ENCODE results near the gene THAP11. TPM values are rescaled to one million over a fixed set of nuclear protein-coding genes. Genes with fewer than 3 reads are reported as not detected.

The THAP11 gene
- total and polyA plus RNA-seq, 2 experiments from 2014 or later: 37.3 to 115 TPM

GRCh38 chr16:67878846-67879245 lies 36.7 kb downstream of the THAP11 start (continued):
- no peak for TF ChIP-seq REST (IDR thresholded peaks at IDR 0.05; ENCODE audit: unreplicated experiment)
- no peak for TF ChIP-seq EZH2 (IDR thresholded peaks at IDR 0.05; ENCODE audit: low read depth, unreplicated experiment)

DNA sequence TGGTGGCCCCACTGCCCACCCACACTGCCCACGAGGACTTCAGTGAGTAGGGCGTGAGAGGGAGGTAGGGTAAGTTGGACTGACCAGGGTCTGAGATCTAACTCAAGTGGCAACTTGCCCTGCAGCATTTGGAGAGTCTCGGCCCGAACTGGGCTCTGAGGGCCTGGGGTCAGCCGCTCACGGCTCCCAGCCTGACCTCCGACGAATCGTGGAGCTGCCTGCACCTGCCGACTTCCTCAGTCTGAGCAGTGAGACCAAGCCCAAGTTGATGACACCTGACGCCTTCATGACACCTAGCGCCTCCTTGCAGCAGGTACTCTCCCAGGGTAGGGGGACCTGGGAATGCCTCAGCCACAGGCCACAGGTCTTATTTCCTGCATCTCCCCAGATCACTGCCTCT lies 37.3 kb downstream of the THAP11 start:
- H3K4me2 ChIP-seq: no peak overlapping the region
- Mint-ChIP-seq H3K27ac (no peak overlapping the region), H3K4me3 (no peak overlapping the region), H3K27me3 (ENCODE audit: insufficient read depth, low read depth, poor library complexity) (peaks cover 13% of the 10 kb centered on the region), H3K9me3 (no peaks in the 10 kb centered on the region; the same call in 2 of the 3 replicates), H3K36me3 (ENCODE audit: low read depth) (peaks cover 64% of the 10 kb centered on the region), H3K4me1 (peaks cover 3% of the 10 kb centered on the region)
- TF ChIP-seq CTCF (conservative IDR thresholded peaks at IDR 0.05; ENCODE audit: low read depth in 2 of 2) (peak in 1 of 2 experiments; percentile 17; a peak in 2 of 4 replicates), ZNF331 (CRISPR knock-in tag; IDR thresholded peaks at IDR 0.05; ENCODE audit: low read depth) (no peak)
- no peaks in the 10 kb centered on the region for H3K9me2 ChIP-seq (ENCODE audit: insufficient read depth)
- H4K20me1 ChIP-seq (replicated peaks; ENCODE audit: insufficient read depth): peaks cover 4% of the 10 kb centered on the region
- H3K27ac ChIP-seq (ENCODE audit: low read depth): no peak overlapping the region
- no peak for DNase-seq (ENCODE audit: low spot score)
- H3F3A ChIP-seq (replicated peaks; ENCODE audit: low read depth): peaks cover 11% of the 10 kb centered on the region; the same call in 1 of the 2 replicates
- H3K79me2 ChIP-seq (replicated peaks; ENCODE audit: insufficient read depth): peaks cover 13% of the 10 kb centered on the region
- no peak overlapping the region for H2AFZ ChIP-seq
- H3K27me3 ChIP-seq (ENCODE audit: insufficient read depth): no peaks in the 10 kb centered on the region
- no peak for ATAC-seq
- H3K36me3 ChIP-seq (ENCODE audit: insufficient read depth): peaks cover 25% of the 10 kb centered on the region; the same call in 1 of the 2 replicates
- H3K4me1 ChIP-seq (ENCODE audit: insufficient read depth): peaks cover 6% of the 10 kb centered on the region
- H3K4me3 ChIP-seq: no peak overlapping the region

GRCh38 chr16:67879936-67880335 lies 37.8 kb downstream of the THAP11 start:
- no peak for DNase-seq (ENCODE audit: low spot score)
- H3K27ac Mint-ChIP-seq: no peak overlapping the region
- peaks cover 17% of the 10 kb centered on the region for H3K27me3 Mint-ChIP-seq (ENCODE audit: insufficient read depth, low read depth, poor library complexity)
- H3K4me3 Mint-ChIP-seq: no peak overlapping the region; the same call in 2 of the 3 replicates
- no peaks in the 10 kb centered on the region; the same call in 2 of the 3 replicates for H3K9me3 Mint-ChIP-seq
- peaks cover 65% of the 10 kb centered on the region for H3K36me3 Mint-ChIP-seq (ENCODE audit: low read depth)
- Histone ChIP-seq H2AFZ (no peak overlapping the region), H3K27me3 (ENCODE audit: insufficient read depth) (no peaks in the 10 kb centered on the region), H3K27ac (ENCODE audit: low read depth) (no peak overlapping the region), H3K79me2 (replicated peaks; ENCODE audit: insufficient read depth) (peaks cover 8% of the 10 kb centered on the region), H3K4me1 (ENCODE audit: insufficient read depth) (peaks cover 9% of the 10 kb centered on the region), H3K36me3 (ENCODE audit: insufficient read depth) (peaks cover 25% of the 10 kb centered on the region; the same call in 1 of the 2 replicates), H3K4me3 (no peak overlapping the region), H3K4me2 (no peak overlapping the region), H4K20me1 (replicated peaks; ENCODE audit: insufficient read depth) (no peaks in the 10 kb centered on the region; the same call in 1 of the 2 replicates), H3F3A (replicated peaks; ENCODE audit: low read depth) (peaks cover 14% of the 10 kb centered on the region; the same call in 1 of the 2 replicates), H3K9me2 (ENCODE audit: insufficient read depth) (no peaks in the 10 kb centered on the region)
- H3K4me1 Mint-ChIP-seq: peaks cover 6% of the 10 kb centered on the region
- no peak for ATAC-seq
- no peak for TF ChIP-seq CREB1 (CRISPR knock-in tag; IDR thresholded peaks at IDR 0.05; ENCODE audit: low read depth)
- TF ChIP-seq, protein P1, sequence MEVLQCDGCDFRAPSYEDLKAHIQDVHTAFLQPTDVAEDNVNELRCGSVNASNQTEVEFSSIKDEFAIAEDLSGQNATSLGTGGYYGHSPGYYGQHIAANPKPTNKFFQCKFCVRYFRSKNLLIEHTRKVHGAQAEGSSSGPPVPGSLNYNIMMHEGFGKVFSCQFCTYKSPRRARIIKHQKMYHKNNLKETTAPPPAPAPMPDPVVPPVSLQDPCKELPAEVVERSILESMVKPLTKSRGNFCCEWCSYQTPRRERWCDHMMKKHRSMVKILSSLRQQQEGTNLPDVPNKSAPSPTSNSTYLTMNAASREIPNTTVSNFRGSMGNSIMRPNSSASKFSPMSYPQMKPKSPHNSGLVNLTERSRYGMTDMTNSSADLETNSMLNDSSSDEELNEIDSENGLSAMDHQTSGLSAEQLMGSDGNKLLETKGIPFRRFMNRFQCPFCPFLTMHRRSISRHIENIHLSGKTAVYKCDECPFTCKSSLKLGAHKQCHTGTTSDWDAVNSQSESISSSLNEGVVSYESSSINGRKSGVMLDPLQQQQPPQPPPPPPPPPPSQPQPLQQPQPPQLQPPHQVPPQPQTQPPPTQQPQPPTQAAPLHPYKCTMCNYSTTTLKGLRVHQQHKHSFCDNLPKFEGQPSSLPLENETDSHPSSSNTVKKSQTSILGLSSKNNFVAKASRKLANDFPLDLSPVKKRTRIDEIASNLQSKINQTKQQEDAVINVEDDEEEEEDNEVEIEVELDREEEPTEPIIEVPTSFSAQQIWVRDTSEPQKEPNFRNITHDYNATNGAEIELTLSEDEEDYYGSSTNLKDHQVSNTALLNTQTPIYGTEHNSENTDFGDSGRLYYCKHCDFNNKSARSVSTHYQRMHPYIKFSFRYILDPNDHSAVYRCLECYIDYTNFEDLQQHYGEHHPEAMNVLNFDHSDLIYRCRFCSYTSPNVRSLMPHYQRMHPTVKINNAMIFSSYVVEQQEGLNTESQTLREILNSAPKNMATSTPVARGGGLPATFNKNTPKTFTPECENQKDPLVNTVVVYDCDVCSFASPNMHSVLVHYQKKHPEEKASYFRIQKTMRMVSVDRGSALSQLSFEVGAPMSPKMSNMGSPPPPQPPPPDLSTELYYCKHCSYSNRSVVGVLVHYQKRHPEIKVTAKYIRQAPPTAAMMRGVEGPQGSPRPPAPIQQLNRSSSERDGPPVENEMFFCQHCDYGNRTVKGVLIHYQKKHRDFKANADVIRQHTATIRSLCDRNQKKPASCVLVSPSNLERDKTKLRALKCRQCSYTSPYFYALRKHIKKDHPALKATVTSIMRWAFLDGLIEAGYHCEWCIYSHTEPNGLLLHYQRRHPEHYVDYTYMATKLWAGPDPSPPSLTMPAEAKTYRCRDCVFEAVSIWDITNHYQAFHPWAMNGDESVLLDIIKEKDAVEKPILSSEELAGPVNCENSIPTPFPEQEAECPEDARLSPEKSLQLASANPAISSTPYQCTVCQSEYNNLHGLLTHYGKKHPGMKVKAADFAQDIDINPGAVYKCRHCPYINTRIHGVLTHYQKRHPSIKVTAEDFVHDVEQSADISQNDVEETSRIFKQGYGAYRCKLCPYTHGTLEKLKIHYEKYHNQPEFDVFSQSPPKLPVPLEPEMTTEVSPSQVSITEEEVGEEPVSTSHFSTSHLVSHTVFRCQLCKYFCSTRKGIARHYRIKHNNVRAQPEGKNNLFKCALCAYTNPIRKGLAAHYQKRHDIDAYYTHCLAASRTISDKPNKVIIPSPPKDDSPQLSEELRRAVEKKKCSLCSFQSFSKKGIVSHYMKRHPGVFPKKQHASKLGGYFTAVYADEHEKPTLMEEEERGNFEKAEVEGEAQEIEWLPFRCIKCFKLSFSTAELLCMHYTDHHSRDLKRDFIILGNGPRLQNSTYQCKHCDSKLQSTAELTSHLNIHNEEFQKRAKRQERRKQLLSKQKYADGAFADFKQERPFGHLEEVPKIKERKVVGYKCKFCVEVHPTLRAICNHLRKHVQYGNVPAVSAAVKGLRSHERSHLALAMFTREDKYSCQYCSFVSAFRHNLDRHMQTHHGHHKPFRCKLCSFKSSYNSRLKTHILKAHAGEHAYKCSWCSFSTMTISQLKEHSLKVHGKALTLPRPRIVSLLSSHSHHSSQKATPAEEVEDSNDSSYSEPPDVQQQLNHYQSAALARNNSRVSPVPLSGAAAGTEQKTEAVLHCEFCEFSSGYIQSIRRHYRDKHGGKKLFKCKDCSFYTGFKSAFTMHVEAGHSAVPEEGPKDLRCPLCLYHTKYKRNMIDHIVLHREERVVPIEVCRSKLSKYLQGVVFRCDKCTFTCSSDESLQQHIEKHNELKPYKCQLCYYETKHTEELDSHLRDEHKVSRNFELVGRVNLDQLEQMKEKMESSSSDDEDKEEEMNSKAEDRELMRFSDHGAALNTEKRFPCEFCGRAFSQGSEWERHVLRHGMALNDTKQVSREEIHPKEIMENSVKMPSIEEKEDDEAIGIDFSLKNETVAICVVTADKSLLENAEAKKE (CRISPR knock-in tag; IDR thresholded peaks at IDR 0.05): no peak
